ENCODE results near the gene PREB.
"Not testable (repeated sequence)": the region's sequence is repeated elsewhere in the genome, so short reads cannot be mapped to it uniquely, and the experiment has no call there.

Gene PREB

DNA sequence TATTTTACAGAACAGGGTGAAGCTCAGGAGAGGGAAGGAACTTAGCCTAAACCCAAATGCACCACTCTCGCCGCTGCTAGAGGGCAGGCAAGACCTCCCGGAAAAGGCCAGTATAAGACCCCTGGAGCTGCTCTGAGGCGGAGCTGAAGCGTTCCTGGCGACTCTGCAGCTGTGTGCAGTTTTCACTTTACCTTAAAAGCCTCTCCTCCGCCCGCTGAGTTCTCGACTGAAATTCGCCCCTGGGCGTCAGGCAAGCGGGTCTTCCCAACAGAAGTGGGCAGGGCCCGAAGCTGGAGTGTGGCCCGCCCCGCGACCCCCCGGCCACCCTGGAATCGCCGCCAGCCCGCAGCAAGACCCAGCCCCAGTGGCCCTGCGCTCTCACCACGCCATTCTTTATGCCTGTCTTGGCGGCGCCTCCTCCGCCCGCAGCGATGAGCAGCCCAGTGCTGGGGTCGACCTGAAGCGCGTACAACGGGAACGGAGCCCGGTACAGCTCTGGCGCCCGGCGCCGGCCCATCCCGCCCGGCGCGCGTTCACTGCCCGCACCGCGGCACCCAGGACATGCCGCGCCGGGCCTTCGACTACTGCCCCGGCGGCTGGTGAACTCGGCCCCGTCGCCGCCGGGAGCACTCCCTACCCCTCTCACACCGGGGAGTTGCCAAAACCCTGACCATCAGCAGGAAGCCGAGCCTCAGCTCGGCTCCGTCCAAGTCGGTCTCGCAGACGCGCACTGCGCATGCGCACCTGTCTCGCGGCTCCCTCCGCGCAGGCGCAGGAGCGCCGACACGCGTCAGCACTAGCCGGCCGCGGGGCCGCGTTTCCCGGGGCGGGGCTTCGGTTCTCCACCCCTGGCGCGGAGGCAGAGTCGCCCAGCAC, at the start of gene PREB:
PREB (minus strand) TSS at position 732 of the 876 bp plus-strand sequence; CDS start at position 517, 215 bp downstream.
- peaks cover 7% of the 10 kb centered on the region for H3K4me1 ChIP-seq (ENCODE audit: control insufficient read depth, insufficient read depth, low read length)
- peak within 1 kb of the TSS; percentile 87 for H3K27ac ChIP-seq (ENCODE audit: low read depth, low read length)
- no peaks in the 10 kb centered on the region for H3K27me3 ChIP-seq (ENCODE audit: control insufficient read depth, insufficient read depth, low read length)
- peak within 1 kb of the TSS; percentile 91 for H3K4me3 ChIP-seq (ENCODE audit: low read length)
- H3K9ac ChIP-seq (ENCODE audit: low read length): peak within 1 kb of the TSS; percentile 83
- H3K36me3 ChIP-seq (ENCODE audit: control insufficient read depth, insufficient read depth, low read length): peaks cover 23% of the 10 kb centered on the region

DNA sequence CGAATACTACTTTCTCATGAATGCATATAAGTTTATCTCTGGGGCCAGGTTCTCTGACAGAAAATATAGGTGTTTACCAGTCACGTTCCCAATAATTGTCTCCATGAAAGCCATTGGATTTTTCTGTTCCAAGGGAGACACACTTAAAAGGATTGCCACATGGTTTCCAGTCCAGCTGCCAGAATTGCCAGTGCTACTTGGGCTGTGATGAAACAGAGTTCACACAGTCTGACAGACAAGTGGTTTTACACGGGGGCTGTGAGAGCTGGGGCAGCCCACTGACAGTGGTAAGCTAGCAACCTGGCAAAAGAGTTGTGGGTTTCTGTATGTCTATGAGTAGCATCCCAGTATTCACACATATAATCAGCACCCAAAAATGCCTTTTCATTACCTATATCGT, 49.7 kb upstream of the PREB start:
- no peaks in the 10 kb centered on the region for H3K36me3 ChIP-seq (ENCODE audit: control insufficient read depth, insufficient read depth, low read length)
- H3K4me3 ChIP-seq (ENCODE audit: low read length): no peak overlapping the region
- H3K27me3 ChIP-seq (ENCODE audit: control insufficient read depth, insufficient read depth, low read length): no peaks in the 10 kb centered on the region
- no peak overlapping the region for H3K27ac ChIP-seq (ENCODE audit: low read depth, low read length)
- H3K4me1 ChIP-seq (ENCODE audit: control insufficient read depth, insufficient read depth, low read length): no peaks in the 10 kb centered on the region
- H3K9ac ChIP-seq (ENCODE audit: low read length): no peak overlapping the region

- no peaks in the 10 kb centered on the region for H3K27me3 ChIP-seq (ENCODE audit: control insufficient read depth, insufficient read depth, low read length)
- H3K4me1 ChIP-seq (ENCODE audit: control insufficient read depth, insufficient read depth, low read length): no peaks in the 10 kb centered on the region
- no peak overlapping the region for H3K9ac ChIP-seq (ENCODE audit: low read length)
- H3K27ac ChIP-seq (ENCODE audit: low read depth, low read length): no peak overlapping the region
- no peak overlapping the region for H3K4me3 ChIP-seq (ENCODE audit: low read length)
- H3K36me3 ChIP-seq (ENCODE audit: control insufficient read depth, insufficient read depth, low read length): no peaks in the 10 kb centered on the region
These were observed 47.9 kb upstream of the PREB start for GRCh38 chr2:27182346-27182745.

- Histone ChIP-seq H3K9ac (ENCODE audit: low read length) (no peak overlapping the region), H3K4me3 (ENCODE audit: low read length) (no peak overlapping the region), H3K27ac (ENCODE audit: low read depth, low read length) (no peak overlapping the region), H3K27me3 (ENCODE audit: control insufficient read depth, insufficient read depth, low read length) (peaks cover 3% of the 10 kb centered on the region), H3K36me3 (ENCODE audit: control insufficient read depth, insufficient read depth, low read length) (no peaks in the 10 kb centered on the region), H3K4me1 (ENCODE audit: control insufficient read depth, insufficient read depth, low read length) (no peaks in the 10 kb centered on the region)
These were observed 45.0 kb upstream of the PREB start for GRCh38 chr2:27179344-27180000.

- Histone ChIP-seq H3K27ac (ENCODE audit: low read depth, low read length) (no peak overlapping the region), H3K4me1 (ENCODE audit: control insufficient read depth, insufficient read depth, low read length) (no peaks in the 10 kb centered on the region), H3K9ac (ENCODE audit: low read length) (no peak overlapping the region), H3K4me3 (ENCODE audit: low read length) (no peak overlapping the region), H3K27me3 (ENCODE audit: control insufficient read depth, insufficient read depth, low read length) (peaks cover 3% of the 10 kb centered on the region), H3K36me3 (ENCODE audit: control insufficient read depth, insufficient read depth, low read length) (no peaks in the 10 kb centered on the region)
These were observed 44.0 kb upstream of the PREB start for GRCh38 chr2:27178469-27178868.

DNA sequence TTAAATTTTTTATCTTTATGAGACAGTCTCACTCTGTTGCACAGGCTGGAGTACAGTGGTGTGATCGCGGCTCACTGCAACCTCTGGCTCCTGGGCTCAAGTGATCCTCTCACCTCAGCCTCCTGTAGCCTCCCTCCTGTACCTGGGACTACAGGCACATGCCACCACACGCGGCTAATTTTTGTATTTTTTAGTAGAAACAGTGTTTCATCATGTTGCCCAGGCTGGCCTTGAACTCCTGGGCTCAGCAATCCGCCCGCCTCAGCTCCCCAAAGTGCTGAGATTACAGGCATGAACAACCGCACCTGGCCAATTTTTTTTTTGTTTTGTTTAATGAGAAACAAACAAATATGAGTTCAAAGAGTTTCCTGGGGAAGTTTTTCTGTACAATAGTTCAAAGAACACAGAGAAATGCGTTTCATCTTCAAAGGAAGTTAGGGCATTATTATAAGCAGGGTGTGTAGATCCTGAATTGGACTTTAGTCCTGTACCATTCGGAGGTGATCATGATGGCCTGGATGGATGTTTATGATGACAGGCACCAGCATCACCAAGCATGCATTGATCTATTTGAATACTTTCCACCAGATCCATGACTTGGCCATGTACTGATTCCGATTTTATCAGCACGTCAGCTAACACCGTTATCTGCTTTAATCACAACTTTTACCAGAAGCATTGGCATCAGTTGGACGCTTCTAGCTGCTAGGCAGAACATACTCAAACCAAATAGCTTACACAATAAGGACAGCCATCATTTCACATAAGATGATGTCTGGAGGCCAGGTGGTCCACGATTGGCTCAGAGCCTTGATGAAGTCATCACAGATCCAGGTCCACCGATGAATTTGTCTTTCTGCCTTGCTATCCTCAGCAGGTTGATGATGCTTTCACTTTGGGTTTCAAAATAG, 43.3 kb upstream of the PREB start:
- Histone ChIP-seq H3K36me3 (ENCODE audit: control insufficient read depth, insufficient read depth, low read length) (no peaks in the 10 kb centered on the region), H3K4me1 (ENCODE audit: control insufficient read depth, insufficient read depth, low read length) (no peaks in the 10 kb centered on the region), H3K9ac (ENCODE audit: low read length) (no peak overlapping the region), H3K27ac (ENCODE audit: low read depth, low read length) (no peak overlapping the region), H3K4me3 (ENCODE audit: low read length) (no peak overlapping the region), H3K27me3 (ENCODE audit: control insufficient read depth, insufficient read depth, low read length) (peaks cover 3% of the 10 kb centered on the region)

DNA sequence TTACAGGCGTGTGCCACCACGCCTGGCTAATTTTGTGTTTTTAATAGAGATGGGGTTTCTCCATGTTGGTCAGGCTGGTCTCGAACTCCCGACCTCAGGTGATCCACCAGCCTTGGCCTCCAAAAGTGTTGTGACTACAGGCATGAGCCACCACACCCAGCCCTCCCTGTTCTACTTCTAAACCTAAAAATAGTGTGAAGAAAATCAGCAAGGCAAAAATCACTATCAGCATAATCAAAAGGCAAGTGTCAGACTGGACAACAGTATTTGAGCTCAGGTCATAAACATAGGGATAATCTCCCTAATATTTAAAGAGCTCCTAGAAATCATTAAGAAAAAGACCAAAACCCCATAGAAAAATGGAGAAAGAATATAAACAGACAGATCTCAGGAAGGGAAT, 41.3 kb upstream of the PREB start:
- H3K9ac ChIP-seq (ENCODE audit: low read length): not testable (repeated sequence)

GRCh38 chr2:27175330-27175729, 40.9 kb upstream of the PREB start:
- Histone ChIP-seq H3K4me3 (ENCODE audit: low read length) (no peak overlapping the region), H3K9ac (ENCODE audit: low read length) (no peak overlapping the region), H3K4me1 (ENCODE audit: control insufficient read depth, insufficient read depth, low read length) (no peaks in the 10 kb centered on the region), H3K36me3 (ENCODE audit: control insufficient read depth, insufficient read depth, low read length) (no peaks in the 10 kb centered on the region), H3K27ac (ENCODE audit: low read depth, low read length) (no peak overlapping the region), H3K27me3 (ENCODE audit: control insufficient read depth, insufficient read depth, low read length) (peaks cover 6% of the 10 kb centered on the region)

More for the DNA sequence above, 41.3 kb upstream of the PREB start:
- H3K27ac ChIP-seq (ENCODE audit: low read depth, low read length); H3K36me3 ChIP-seq (ENCODE audit: control insufficient read depth, insufficient read depth, low read length); H3K27me3 ChIP-seq (ENCODE audit: control insufficient read depth, insufficient read depth, low read length); H3K4me1 ChIP-seq (ENCODE audit: control insufficient read depth, insufficient read depth, low read length); H3K4me3 ChIP-seq (ENCODE audit: low read length): not testable (repeated sequence)

GRCh38 chr2:27174638-27175037, 40.2 kb upstream of the PREB start:
- Histone ChIP-seq H3K36me3 (ENCODE audit: control insufficient read depth, insufficient read depth, low read length) (no peaks in the 10 kb centered on the region), H3K4me1 (ENCODE audit: control insufficient read depth, insufficient read depth, low read length) (no peaks in the 10 kb centered on the region), H3K9ac (ENCODE audit: low read length) (no peak overlapping the region), H3K27ac (ENCODE audit: low read depth, low read length) (no peak overlapping the region), H3K4me3 (ENCODE audit: low read length) (no peak overlapping the region), H3K27me3 (ENCODE audit: control insufficient read depth, insufficient read depth, low read length) (peaks cover 6% of the 10 kb centered on the region)

DNA sequence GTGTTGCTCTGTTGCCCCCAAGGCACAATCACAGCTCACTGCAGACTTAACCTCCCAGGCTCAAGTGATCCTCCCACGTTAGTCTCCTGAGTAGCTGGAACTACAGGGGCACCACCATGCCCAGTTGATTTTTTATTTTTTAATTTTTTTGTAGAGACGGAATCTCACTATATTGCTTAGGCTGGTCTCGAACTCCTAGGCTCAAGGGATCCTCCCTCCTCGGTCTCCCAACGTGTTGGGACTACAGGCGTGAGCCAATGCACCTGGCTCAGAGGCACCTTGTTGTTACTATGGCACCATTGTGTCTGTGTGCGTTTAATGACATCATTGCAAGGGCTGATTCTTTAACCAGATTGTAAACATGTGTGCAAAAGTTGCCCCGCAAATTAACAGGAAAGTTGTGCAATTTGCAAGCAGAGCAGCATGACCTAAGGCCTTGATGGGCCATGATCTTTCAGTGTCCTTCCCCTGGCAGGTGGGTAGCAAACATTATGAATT, 37.0 kb upstream of the PREB start:
- H3K36me3 ChIP-seq (ENCODE audit: control insufficient read depth, insufficient read depth, low read length): no peaks in the 10 kb centered on the region
- no peak overlapping the region for H3K27ac ChIP-seq (ENCODE audit: low read depth, low read length)
- H3K9ac ChIP-seq (ENCODE audit: low read length): no peak overlapping the region
- peaks cover 6% of the 10 kb centered on the region for H3K27me3 ChIP-seq (ENCODE audit: control insufficient read depth, insufficient read depth, low read length)
- no peak overlapping the region for H3K4me3 ChIP-seq (ENCODE audit: low read length)
- H3K4me1 ChIP-seq (ENCODE audit: control insufficient read depth, insufficient read depth, low read length): no peaks in the 10 kb centered on the region

GRCh38 chr2:27170581-27171337, 36.3 kb upstream of the PREB start:
- H3K27me3 ChIP-seq (ENCODE audit: control insufficient read depth, insufficient read depth, low read length): peaks cover 6% of the 10 kb centered on the region
- H3K4me3 ChIP-seq (ENCODE audit: low read length): no peak overlapping the region

More at GRCh38 chr2:27170581-27171337, 36.3 kb upstream of the PREB start:
- H3K4me1 ChIP-seq (ENCODE audit: control insufficient read depth, insufficient read depth, low read length): no peaks in the 10 kb centered on the region
- H3K36me3 ChIP-seq (ENCODE audit: control insufficient read depth, insufficient read depth, low read length): no peaks in the 10 kb centered on the region
- no peak overlapping the region for H3K9ac ChIP-seq (ENCODE audit: low read length)
- no peak overlapping the region for H3K27ac ChIP-seq (ENCODE audit: low read depth, low read length)
